ENCODE results near the gene RNASE2. TPM values are rescaled to one million over a fixed set of nuclear protein-coding genes. Genes with fewer than 3 reads are reported as not detected.
"Not testable (repeated sequence)": the region's sequence is repeated elsewhere in the genome, so short reads cannot be mapped to it uniquely, and the experiment has no call there.

RNASE2 gene
- total RNA-seq, 1 donor from 2014 or later = not detected

GRCh38 chr14:20978687-20979086, 23.4 kb downstream of the RNASE2 start:
- no peaks in the 10 kb centered on the region for H3K27me3 Mint-ChIP-seq (ENCODE audit: low read depth)
- H3K4me1 Mint-ChIP-seq (ENCODE audit: low read depth) = peaks cover 25% of the 10 kb centered on the region
- no peak overlapping the region for H3K27ac Mint-ChIP-seq (ENCODE audit: unreplicated experiment)
- TF ChIP-seq, protein P1, sequence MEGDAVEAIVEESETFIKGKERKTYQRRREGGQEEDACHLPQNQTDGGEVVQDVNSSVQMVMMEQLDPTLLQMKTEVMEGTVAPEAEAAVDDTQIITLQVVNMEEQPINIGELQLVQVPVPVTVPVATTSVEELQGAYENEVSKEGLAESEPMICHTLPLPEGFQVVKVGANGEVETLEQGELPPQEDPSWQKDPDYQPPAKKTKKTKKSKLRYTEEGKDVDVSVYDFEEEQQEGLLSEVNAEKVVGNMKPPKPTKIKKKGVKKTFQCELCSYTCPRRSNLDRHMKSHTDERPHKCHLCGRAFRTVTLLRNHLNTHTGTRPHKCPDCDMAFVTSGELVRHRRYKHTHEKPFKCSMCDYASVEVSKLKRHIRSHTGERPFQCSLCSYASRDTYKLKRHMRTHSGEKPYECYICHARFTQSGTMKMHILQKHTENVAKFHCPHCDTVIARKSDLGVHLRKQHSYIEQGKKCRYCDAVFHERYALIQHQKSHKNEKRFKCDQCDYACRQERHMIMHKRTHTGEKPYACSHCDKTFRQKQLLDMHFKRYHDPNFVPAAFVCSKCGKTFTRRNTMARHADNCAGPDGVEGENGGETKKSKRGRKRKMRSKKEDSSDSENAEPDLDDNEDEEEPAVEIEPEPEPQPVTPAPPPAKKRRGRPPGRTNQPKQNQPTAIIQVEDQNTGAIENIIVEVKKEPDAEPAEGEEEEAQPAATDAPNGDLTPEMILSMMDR (IDR thresholded peaks at IDR 0.05) = no peak
- no peaks in the 10 kb centered on the region for H3K36me3 Mint-ChIP-seq (ENCODE audit: low read depth)
- H3K9me3 Mint-ChIP-seq (ENCODE audit: low read depth) = no peaks in the 10 kb centered on the region
- no peak overlapping the region for H3K4me3 Mint-ChIP-seq (ENCODE audit: unreplicated experiment)
- DNase-seq (ENCODE audit: low spot score) = no peak

DNA sequence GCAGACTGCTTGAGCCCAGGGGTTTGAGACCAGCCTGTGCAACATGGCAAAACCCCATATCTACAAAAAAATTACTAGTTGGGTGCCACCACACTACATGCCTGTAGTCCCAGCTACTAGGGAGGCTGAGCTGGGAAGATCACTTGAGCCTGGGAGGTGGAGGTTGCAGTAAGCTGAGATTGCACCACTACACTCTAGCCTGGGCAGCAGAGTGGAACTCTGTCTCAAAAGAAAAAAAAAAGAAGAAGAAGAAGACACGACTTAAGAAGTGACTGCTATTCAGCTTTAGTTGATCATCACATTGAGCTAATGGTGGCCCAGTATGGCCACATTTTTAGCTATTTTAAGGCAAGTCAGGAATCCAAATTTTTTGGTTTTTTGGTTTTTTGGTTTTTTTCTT, 25.6 kb downstream of the RNASE2 start:
- no peak overlapping the region for H3K4me3 Mint-ChIP-seq (ENCODE audit: unreplicated experiment)
- no peak overlapping the region for H3K27ac Mint-ChIP-seq (ENCODE audit: unreplicated experiment)
- no peak for DNase-seq (ENCODE audit: low spot score)

GRCh38 chr14:20982646-20983369, 27.5 kb downstream of the RNASE2 start:
- Mint-ChIP-seq H3K27ac (ENCODE audit: unreplicated experiment) (no peak overlapping the region), H3K27me3 (ENCODE audit: low read depth) (no peaks in the 10 kb centered on the region), H3K4me3 (ENCODE audit: unreplicated experiment) (no peak overlapping the region), H3K36me3 (ENCODE audit: low read depth) (no peaks in the 10 kb centered on the region), H3K9me3 (ENCODE audit: low read depth) (no peaks in the 10 kb centered on the region), H3K4me1 (ENCODE audit: low read depth) (peaks cover 21% of the 10 kb centered on the region)
- TF ChIP-seq, protein P1 (IDR thresholded peaks at IDR 0.05) = no peak
- DNase-seq (ENCODE audit: low spot score) = no peak

More for the DNA sequence above, 25.6 kb downstream of the RNASE2 start:
- no peaks in the 10 kb centered on the region for H3K36me3 Mint-ChIP-seq (ENCODE audit: low read depth)
- H3K27me3 Mint-ChIP-seq (ENCODE audit: low read depth) = no peaks in the 10 kb centered on the region
- H3K9me3 Mint-ChIP-seq (ENCODE audit: low read depth) = no peaks in the 10 kb centered on the region
- peaks cover 9% of the 10 kb centered on the region for H3K4me1 Mint-ChIP-seq (ENCODE audit: low read depth)
- TF ChIP-seq, protein P1 (IDR thresholded peaks at IDR 0.05) = no peak

GRCh38 chr14:20985650-20986049, 30.4 kb downstream of the RNASE2 start:
- H3K27ac Mint-ChIP-seq (ENCODE audit: unreplicated experiment) = peak overlapping the region; percentile 94
- H3K9me3 Mint-ChIP-seq (ENCODE audit: low read depth); H3K27me3 Mint-ChIP-seq (ENCODE audit: low read depth); H3K36me3 Mint-ChIP-seq (ENCODE audit: low read depth); DNase-seq (ENCODE audit: low spot score); H3K4me3 Mint-ChIP-seq (ENCODE audit: unreplicated experiment): not testable (repeated sequence)
- H3K4me1 Mint-ChIP-seq (ENCODE audit: low read depth) = peaks cover 44% of the 10 kb centered on the region

DNA sequence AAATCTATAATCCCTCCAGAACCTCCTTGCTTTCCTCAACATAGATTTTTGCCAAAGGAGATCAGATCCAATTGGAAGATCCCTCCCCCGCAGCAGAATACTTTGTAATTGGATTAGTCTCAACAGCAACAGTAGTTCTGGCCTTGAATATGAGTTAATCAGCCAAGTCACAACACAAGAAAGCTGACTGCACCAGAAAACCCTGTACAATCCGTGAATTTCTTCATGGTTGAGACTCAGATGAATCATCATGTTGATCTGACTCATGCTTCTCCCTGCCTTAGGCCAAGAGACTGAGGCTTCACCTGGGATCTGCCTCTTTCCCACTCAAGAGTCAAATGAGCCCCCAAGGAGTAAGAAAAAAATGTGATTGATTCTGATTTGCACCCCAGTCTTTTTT, 31.5 kb downstream of the RNASE2 start:
- peaks cover 1% of the 10 kb centered on the region for H3K36me3 Mint-ChIP-seq (ENCODE audit: low read depth)
- no peak for DNase-seq (ENCODE audit: low spot score)
- H3K27ac Mint-ChIP-seq (ENCODE audit: unreplicated experiment) = peak overlapping the region; percentile 94
- peaks cover 56% of the 10 kb centered on the region for H3K4me1 Mint-ChIP-seq (ENCODE audit: low read depth)
- TF ChIP-seq, protein P1 (IDR thresholded peaks at IDR 0.05) = no peak
- H3K9me3 Mint-ChIP-seq (ENCODE audit: low read depth) = no peaks in the 10 kb centered on the region
- no peaks in the 10 kb centered on the region for H3K27me3 Mint-ChIP-seq (ENCODE audit: low read depth)
- H3K4me3 Mint-ChIP-seq (ENCODE audit: unreplicated experiment) = no peak overlapping the region
